HepG2 (cell line): ENCODE measurements around the gene YY1. TPM values are rescaled to one million over a fixed set of nuclear protein-coding genes. Genes with fewer than 3 reads are reported as not detected.

ENCODE experiments used
- ARID2 ChIP-seq: sonication (generic); formaldehyde crosslinking; IDR thresholded peaks from 2 replicates; pipeline ENCODE4 v1.8.1; 2022; ENCODE audit warnings: mild to moderate bottlenecking, missing genetic modification reagents, borderline replicate concordance
- ARNTL ChIP-seq: sonication (generic); formaldehyde crosslinking; IDR thresholded peaks from 2 replicates; pipeline ENCODE4 v1.4.0; 2020; ENCODE audit warnings: mild to moderate bottlenecking, missing genetic modification reagents
- ATF4 ChIP-seq, 2 experiments: fragments of 450-650 bp in 1 of 2; sonication (generic) in 1 of 2; formaldehyde crosslinking; IDR thresholded peaks; 2 replicates each; pipeline versions ENCODE4 v1.5.0 to v1.8.0; 2020 to 2022; ENCODE audit warnings: mild to moderate bottlenecking in 1 of 2, missing genetic modification reagents in 1 of 2
- DDIT3 ChIP-seq: sonication (generic); formaldehyde crosslinking; IDR thresholded peaks from 2 replicates; pipeline ENCODE4 v1.4.0; 2020; ENCODE audit warnings: mild to moderate bottlenecking, missing genetic modification reagents
- FOXM1 ChIP-seq: sonication (generic); formaldehyde crosslinking; IDR thresholded peaks from 2 replicates; pipeline ENCODE4 v1.5.0; 2020; ENCODE audit warnings: missing genetic modification reagents
- HIVEP1 ChIP-seq: sonication (generic); formaldehyde crosslinking; IDR thresholded peaks from 2 replicates; pipeline ENCODE4 v1.4.0; 2020; ENCODE audit warnings: mild to moderate bottlenecking, missing genetic modification reagents
- HMG20B ChIP-seq: conservative IDR thresholded peaks from 2 replicates; pipeline ENCODE4 v1.6.1; 2016; ENCODE audit warnings: missing genetic modification reagents, missing compliant biosample characterization
- KAT8 ChIP-seq: IDR thresholded peaks from 2 replicates; pipeline ENCODE4 v1.6.1; 2016; ENCODE audit warnings: missing genetic modification reagents, missing compliant biosample characterization
- KLF16 ChIP-seq, 2 experiments: sonication (generic) in 1 of 2; formaldehyde crosslinking in 1 of 2; IDR thresholded peaks; 2 replicates each; pipeline versions ENCODE4 v1.6.1 to v1.8.0; 2016 to 2023; ENCODE audit warnings: missing genetic modification reagents in 2 of 2, missing compliant biosample characterization in 1 of 2
- RNF219 ChIP-seq: sonication (generic); formaldehyde crosslinking; IDR thresholded peaks from 2 replicates; pipeline ENCODE4 v1.5.0; 2020; ENCODE audit warnings: mild to moderate bottlenecking, missing genetic modification reagents
- SIN3A ChIP-seq: IDR thresholded peaks from 2 replicates; pipeline ENCODE4 v1.6.1; 2011; ENCODE audit warnings: low read depth, mild to moderate bottlenecking, control low read depth, low read length, borderline replicate concordance
- TEF ChIP-seq: sonication (generic); formaldehyde crosslinking; IDR thresholded peaks from 2 replicates; pipeline ENCODE4 v1.5.0; 2020; ENCODE audit warnings: missing genetic modification reagents
- ZKSCAN1 ChIP-seq: fragments of 150-350 bp; IDR thresholded peaks from 2 replicates; pipeline ENCODE4 v1.6.1; 2014; ENCODE audit warnings: low read length
- ZNF10 ChIP-seq: sonication (generic); formaldehyde crosslinking; IDR thresholded peaks from 2 replicates; pipeline ENCODE4 v1.4.0; 2020; ENCODE audit warnings: mild to moderate bottlenecking, low read depth, missing genetic modification reagents, borderline replicate concordance
- ZNF335 ChIP-seq: sonication (generic); formaldehyde crosslinking; IDR thresholded peaks from 2 replicates; pipeline ENCODE4 v1.4.0; 2020; ENCODE audit warnings: missing genetic modification reagents
- ZNF414 ChIP-seq: sonication (generic); formaldehyde crosslinking; IDR thresholded peaks from 2 replicates; pipeline ENCODE4 v1.5.0; 2020; ENCODE audit warnings: missing genetic modification reagents
- ZNF770 ChIP-seq: sonication (generic); formaldehyde crosslinking; IDR thresholded peaks from 2 replicates; pipeline ENCODE4 v1.5.0; 2020; ENCODE audit warnings: mild to moderate bottlenecking, missing genetic modification reagents
- ZNF781 ChIP-seq: sonication (generic); formaldehyde crosslinking; IDR thresholded peaks from 2 replicates; pipeline ENCODE4 v1.5.1; 2020; ENCODE audit warnings: borderline replicate concordance, mild to moderate bottlenecking, missing genetic modification reagents; ENCODE audit errors: not compliant biosample characterization
- polyA plus RNA-seq, 8 experiments: library from polyadenylated mRNA; depleted of rRNA in 3 of 8; stranded (reverse) in 7 of 8; unstranded in 1 of 8; fragments of >200 nt; fragmentation: Illumina TruSeq in 4 of 8; extraction: Trizol in 4 of 8; gene quantifications; 2 replicates each; pipeline versions ENCODE4 v1.2.1 to v1.2.3, GENCODE V29; 2011 to 2016; ENCODE audit warnings: low read depth in 4 of 8, missing spikeins in 1 of 8, mixed read lengths in 1 of 8; ENCODE audit not compliant: insufficient read depth in 1 of 8
- total RNA-seq, 5 experiments: library from RNA; depleted of rRNA; stranded (reverse); fragments of >200 nt; fragmentation: Illumina TruSeq; extraction: Trizol; gene quantifications; 2 replicates each; pipeline ENCODE4 v1.2.3, GENCODE V29; 2016; ENCODE audit warnings: low read depth in 1 of 5

Gene YY1
- total and polyA plus RNA-seq, 2 of the 13 experiments (the other 11 are each of a cell fraction or from before 2014, with no cell fraction given) = 29.4 to 68.1 TPM

GRCh38 chr14:100192672-100193416 lies 46.1 kb upstream of the YY1 start (continued):
- TF ChIP-seq ZNF335 (0 out of 2 replicates have a peak, but pooled peaks have one; percentile 34), RNF219 (CRISPR knock-in tag) (no peak), ZKSCAN1 (no peak), DDIT3 (CRISPR knock-in tag) (no peak), SIN3A (no peak), KAT8 (CRISPR knock-in tag) (peak; percentile 95), ZNF781 (no peak), ZNF770 (CRISPR knock-in tag) (peak; percentile 76), ARID2 (CRISPR knock-in tag) (peak; percentile 92; the same call in 1 of the 2 replicates), ZNF414 (CRISPR knock-in tag) (peak; percentile 91), TEF (CRISPR knock-in tag) (no peak), HMG20B (CRISPR knock-in tag) (peak; percentile 78), ARNTL (CRISPR knock-in tag) (peak; percentile 72; the same call in 1 of the 2 replicates), ZNF10 (CRISPR knock-in tag) (no peak), HIVEP1 (CRISPR knock-in tag) (peak; percentile 22; the same call in 1 of the 2 replicates), ATF4 (CRISPR knock-in tag; IDR thresholded peaks at IDR 0.05) (0 out of 4 replicates have a peak, but pooled peaks of 1 of the 2 experiments have one; percentile 26), FOXM1 (CRISPR knock-in tag) (peak; percentile 59; the same call in 1 of the 2 replicates), KLF16 (CRISPR knock-in tag; IDR thresholded peaks at IDR 0.05) (peak in 1 of 2 experiments; percentile 94; a peak in 2 of 4 replicates)
